ENCODE results near the gene STK39. TPM values are rescaled to one million over a fixed set of nuclear protein-coding genes. Genes with fewer than 3 reads are reported as not detected.

The STK39 gene
- total RNA-seq, 1 donor from 2014 or later = 14.3 TPM

DNA sequence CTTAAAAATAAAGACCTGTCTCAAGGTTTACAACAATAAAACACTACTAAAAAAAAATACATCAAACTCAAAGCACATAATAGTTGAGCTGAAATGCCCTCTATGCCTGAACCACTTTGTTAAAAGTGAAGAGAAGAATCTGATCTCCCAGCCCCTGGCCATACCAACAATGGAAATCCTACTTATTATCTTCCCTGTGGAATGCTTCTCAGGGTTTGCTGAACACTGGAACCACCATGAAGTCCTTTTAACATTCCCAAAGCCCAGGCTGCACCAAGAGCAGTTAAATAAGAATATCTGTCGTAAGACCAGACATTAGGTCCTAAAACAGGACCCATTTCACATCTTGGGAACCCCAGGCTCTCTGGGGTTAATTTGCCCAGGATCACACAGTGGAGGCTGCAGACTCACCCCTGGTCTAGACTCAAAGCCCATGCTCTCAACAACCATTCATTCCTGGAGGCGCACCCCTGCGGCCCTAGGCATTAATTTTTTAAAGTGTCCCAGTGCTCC, 285.8 kb downstream of the STK39 start:
- TF ChIP-seq, protein P1, sequence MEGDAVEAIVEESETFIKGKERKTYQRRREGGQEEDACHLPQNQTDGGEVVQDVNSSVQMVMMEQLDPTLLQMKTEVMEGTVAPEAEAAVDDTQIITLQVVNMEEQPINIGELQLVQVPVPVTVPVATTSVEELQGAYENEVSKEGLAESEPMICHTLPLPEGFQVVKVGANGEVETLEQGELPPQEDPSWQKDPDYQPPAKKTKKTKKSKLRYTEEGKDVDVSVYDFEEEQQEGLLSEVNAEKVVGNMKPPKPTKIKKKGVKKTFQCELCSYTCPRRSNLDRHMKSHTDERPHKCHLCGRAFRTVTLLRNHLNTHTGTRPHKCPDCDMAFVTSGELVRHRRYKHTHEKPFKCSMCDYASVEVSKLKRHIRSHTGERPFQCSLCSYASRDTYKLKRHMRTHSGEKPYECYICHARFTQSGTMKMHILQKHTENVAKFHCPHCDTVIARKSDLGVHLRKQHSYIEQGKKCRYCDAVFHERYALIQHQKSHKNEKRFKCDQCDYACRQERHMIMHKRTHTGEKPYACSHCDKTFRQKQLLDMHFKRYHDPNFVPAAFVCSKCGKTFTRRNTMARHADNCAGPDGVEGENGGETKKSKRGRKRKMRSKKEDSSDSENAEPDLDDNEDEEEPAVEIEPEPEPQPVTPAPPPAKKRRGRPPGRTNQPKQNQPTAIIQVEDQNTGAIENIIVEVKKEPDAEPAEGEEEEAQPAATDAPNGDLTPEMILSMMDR (IDR thresholded peaks at IDR 0.05; ENCODE audit: unreplicated experiment) = no peak
- no peak for DNase-seq (ENCODE audit: low spot score)
- H3K4me3 Mint-ChIP-seq (ENCODE audit: unreplicated experiment) = no peak overlapping the region
- H3K9me3 Mint-ChIP-seq (ENCODE audit: unreplicated experiment) = no peaks in the 10 kb centered on the region
- no peaks in the 10 kb centered on the region for H3K4me1 Mint-ChIP-seq (ENCODE audit: unreplicated experiment)
- peaks cover 4% of the 10 kb centered on the region for H3K27me3 Mint-ChIP-seq (ENCODE audit: unreplicated experiment)
- H3K27ac Mint-ChIP-seq (ENCODE audit: unreplicated experiment) = no peak overlapping the region
- H3K36me3 Mint-ChIP-seq (ENCODE audit: low read depth, unreplicated experiment) = no peaks in the 10 kb centered on the region

DNA sequence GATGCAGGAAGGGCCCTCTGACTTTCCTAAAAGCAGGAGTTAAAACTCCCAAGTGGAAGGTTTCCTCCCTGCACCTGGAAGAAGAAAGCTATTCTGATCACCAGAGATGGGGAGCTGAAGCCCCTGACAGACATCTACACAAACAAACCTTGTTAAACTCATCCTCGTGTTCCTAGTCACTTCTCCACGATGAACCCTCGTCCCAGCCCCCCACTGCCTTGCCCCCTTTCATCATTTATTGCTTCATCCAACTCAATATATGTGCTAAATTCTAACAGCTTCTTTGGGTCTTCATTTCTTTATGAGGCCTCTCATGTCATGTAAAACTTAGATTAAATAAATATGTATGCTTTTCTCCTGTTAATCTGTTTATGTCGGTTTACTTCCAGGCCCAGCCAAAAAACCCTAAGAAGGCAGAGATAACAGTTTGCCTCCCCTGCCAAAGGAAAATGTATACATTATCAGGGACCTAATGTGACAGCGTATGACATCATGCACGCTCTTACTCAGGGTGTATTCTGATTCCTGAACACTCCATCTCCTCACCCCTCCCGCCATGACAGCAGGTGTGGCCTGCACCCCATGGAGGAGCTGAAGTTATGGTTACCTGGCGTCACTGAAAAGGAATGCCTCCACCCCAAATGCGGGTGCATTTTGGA, 287.2 kb downstream of the STK39 start:
- no peak overlapping the region for H3K27ac Mint-ChIP-seq (ENCODE audit: unreplicated experiment)

DNA sequence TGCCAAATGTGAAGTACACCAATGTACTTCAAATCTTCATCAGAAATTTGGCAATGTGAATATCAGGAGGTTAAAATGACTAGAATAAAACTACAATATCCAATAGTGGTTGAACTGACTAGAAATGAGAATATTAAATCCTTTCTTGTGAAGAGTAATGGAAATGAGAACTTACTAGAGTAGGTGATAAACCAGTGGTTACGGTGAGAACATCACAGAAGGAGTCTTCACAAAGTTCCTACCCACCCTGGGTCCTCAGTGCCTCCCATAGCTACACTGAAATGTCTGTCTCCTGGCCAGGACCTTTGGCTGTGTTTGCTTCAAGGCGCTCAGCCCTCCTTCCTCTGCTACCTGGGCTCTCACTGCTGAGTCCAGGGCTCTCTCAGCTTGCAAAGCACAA, 289.7 kb downstream of the STK39 start:
- no peaks in the 10 kb centered on the region for H3K9me3 Mint-ChIP-seq (ENCODE audit: unreplicated experiment)
- H3K27ac Mint-ChIP-seq (ENCODE audit: unreplicated experiment) = no peak overlapping the region
- TF ChIP-seq, protein P1 (IDR thresholded peaks at IDR 0.05; ENCODE audit: unreplicated experiment) = no peak
- DNase-seq (ENCODE audit: low spot score) = no peak
- H3K36me3 Mint-ChIP-seq (ENCODE audit: low read depth, unreplicated experiment) = no peaks in the 10 kb centered on the region
- no peaks in the 10 kb centered on the region for H3K27me3 Mint-ChIP-seq (ENCODE audit: unreplicated experiment)
- no peaks in the 10 kb centered on the region for H3K4me1 Mint-ChIP-seq (ENCODE audit: unreplicated experiment)
- no peak overlapping the region for H3K4me3 Mint-ChIP-seq (ENCODE audit: unreplicated experiment)

More for the DNA sequence above, 287.2 kb downstream of the STK39 start:
- Mint-ChIP-seq H3K36me3 (ENCODE audit: low read depth, unreplicated experiment) (no peaks in the 10 kb centered on the region), H3K27me3 (ENCODE audit: unreplicated experiment) (peaks cover 4% of the 10 kb centered on the region), H3K4me3 (ENCODE audit: unreplicated experiment) (no peak overlapping the region), H3K9me3 (ENCODE audit: unreplicated experiment) (no peaks in the 10 kb centered on the region), H3K4me1 (ENCODE audit: unreplicated experiment) (no peaks in the 10 kb centered on the region)
- no peak for DNase-seq (ENCODE audit: low spot score)
- TF ChIP-seq, protein P1 (IDR thresholded peaks at IDR 0.05; ENCODE audit: unreplicated experiment) = no peak

DNA sequence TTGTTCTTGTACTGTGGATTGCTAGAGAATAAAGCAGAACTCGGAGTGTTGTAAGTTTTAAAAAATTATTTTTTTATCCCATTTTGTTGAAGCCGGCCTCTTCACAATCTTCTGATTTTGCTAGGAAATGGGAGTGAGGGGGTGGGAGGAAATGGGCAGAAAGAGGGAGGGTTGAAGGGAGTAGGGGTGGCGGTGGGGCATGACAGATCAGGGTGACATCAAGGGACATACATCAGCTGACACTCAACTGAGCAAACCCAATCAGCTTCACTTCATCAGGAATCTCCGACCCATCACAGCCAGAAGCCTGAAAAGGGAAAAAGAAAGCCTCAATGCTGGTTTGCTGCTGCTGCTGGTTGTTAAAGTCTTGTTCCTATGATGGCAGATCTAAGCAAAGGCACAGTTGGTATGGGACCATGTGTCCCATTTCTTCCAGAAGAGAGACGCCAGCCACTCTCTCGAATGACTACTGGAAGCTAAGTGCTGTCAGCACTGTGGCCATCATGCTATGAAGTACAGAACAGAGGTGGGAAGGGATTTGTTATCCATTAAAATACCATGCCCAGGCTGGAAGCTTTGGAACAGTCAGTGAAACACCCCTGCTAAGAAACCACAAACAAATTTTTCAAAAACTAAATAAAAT, 292.0 kb downstream of the STK39 start:
- no peaks in the 10 kb centered on the region for H3K27me3 Mint-ChIP-seq (ENCODE audit: unreplicated experiment)
- H3K4me1 Mint-ChIP-seq (ENCODE audit: unreplicated experiment) = no peaks in the 10 kb centered on the region
- H3K36me3 Mint-ChIP-seq (ENCODE audit: low read depth, unreplicated experiment) = no peaks in the 10 kb centered on the region
- no peak overlapping the region for H3K4me3 Mint-ChIP-seq (ENCODE audit: unreplicated experiment)
- no peak overlapping the region for H3K27ac Mint-ChIP-seq (ENCODE audit: unreplicated experiment)
- TF ChIP-seq, protein P1 (IDR thresholded peaks at IDR 0.05; ENCODE audit: unreplicated experiment) = no peak
- no peaks in the 10 kb centered on the region for H3K9me3 Mint-ChIP-seq (ENCODE audit: unreplicated experiment)
- no peak for DNase-seq (ENCODE audit: low spot score)

DNA sequence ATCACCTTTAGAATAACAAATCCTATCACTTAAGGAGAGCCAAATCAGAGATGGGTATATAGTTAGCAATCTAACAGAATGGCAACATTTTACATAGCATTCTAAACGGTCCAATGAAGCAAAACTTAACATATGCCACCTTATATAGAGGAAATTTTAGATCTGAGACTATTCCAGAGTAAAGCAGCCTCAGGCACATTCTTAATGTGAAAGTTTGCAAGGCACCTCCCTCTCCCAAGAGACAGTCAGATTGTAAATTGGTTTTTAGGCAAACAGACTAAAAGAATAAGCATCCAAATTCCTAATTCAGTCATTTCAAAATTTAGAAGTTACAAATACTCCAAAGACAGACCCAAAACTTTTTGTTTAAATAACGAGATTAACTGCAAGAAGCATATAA, 292.9 kb downstream of the STK39 start:
- Mint-ChIP-seq H3K27ac (ENCODE audit: unreplicated experiment) (no peak overlapping the region), H3K27me3 (ENCODE audit: unreplicated experiment) (no peaks in the 10 kb centered on the region), H3K4me1 (ENCODE audit: unreplicated experiment) (no peaks in the 10 kb centered on the region), H3K9me3 (ENCODE audit: unreplicated experiment) (no peaks in the 10 kb centered on the region), H3K36me3 (ENCODE audit: low read depth, unreplicated experiment) (no peaks in the 10 kb centered on the region), H3K4me3 (ENCODE audit: unreplicated experiment) (no peak overlapping the region)
- TF ChIP-seq, protein P1 (IDR thresholded peaks at IDR 0.05; ENCODE audit: unreplicated experiment) = no peak
- DNase-seq (ENCODE audit: low spot score) = no peak
